NCI-H748 treated with DMSO at 0.1 percent for 48 hours (cell line): Measurements from ENCODE around the gene SOX30.
"Not testable (repeated sequence)": the region's sequence is repeated elsewhere in the genome, so short reads cannot be mapped to it uniquely, and the experiment has no call there.

Source experiments
- DNase-seq: peaks from one replicate; lab custom pipeline; 2025; lab: John Stamatoyannopoulos, UW

SOX30 gene

DNA sequence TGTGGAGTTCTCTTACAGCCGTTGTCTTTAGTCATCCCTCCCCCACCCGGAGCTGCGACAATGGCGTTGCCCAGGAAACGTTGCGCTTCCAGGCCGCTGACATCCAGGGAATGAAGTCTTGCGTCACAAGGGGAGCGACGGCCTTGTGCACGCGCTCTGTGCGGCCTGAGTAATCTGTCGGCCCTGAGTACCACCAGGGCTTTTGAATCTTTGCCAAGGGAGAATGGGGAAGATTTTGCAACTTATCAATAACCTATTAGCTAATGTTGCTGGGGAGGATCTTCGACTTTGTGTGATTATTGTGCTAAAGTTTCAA lies at the start of gene SOX30:
TSS of gene SOX30 (minus strand) at position 62 of the 316 bp plus-strand sequence. CDS start 360 bp downstream, outside the sequence.
- no peak for DNase-seq

GRCh38 chr5:157698674-157699073 lies 46.4 kb upstream of the SOX30 start:
- DNase-seq: not testable (repeated sequence)

DNA sequence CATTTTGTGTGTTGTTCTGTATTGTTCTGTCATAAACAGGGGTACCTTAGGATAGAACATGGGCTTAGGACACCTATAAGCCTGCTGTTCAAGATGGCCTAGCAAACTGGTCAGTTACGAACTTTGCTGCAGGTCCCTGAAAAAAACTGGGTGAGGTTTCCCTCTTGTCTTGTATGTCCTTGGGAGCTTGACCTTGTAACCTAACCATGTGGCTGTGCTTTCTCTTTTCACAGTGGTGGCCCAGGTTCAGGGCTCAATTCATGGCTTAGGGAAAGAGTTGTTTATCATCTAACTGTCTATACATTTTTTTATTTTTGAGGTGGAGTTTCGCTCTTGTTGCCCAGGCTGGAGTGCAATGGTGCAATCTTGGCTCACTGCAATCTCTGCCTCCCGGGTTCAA lies 43.9 kb upstream of the SOX30 start:
- not testable (repeated sequence) for DNase-seq

- not testable (repeated sequence) for DNase-seq
Observed at GRCh38 chr5:157693816-157694215, 41.6 kb upstream of the SOX30 start.

DNA sequence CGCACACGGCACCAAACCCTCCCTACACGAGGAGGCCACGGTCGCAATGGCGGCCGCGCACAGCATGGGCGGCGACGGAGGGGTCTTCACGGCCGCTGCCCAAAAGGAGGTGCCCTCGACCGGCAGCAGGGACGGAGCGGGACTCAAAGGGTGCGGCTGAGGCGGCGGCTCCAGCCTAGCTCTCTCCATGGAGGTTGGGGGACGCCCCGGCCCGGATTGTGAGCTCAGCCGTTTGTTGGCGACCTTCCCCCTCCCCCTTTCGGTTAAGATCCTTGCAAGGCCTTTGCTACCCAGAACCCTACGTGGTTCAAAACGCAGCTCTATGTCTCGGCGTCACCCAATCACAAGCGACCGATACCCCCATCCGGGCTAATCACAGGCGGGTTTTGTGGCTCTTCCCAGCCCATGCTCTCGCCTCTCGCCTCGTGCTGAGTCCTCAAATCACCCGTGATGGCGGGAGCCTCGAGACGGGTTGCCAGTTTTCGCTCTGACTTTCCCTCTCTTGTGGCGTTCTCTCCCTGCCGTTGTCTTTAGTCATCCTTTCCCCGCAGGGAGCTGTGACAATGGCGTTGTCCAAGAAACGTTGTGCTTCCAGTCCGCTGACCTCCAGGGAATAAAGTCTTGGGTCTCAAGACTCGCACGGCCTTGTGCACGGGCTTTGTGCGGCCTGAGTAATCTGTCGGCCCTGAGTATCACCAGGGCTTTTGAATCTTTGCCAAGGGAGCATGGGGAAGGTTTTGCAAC lies 38.6 kb upstream of the SOX30 start:
- DNase-seq: no peak

GRCh38 chr5:157689942-157690689 lies 37.9 kb upstream of the SOX30 start:
- DNase-seq: no peak

DNA sequence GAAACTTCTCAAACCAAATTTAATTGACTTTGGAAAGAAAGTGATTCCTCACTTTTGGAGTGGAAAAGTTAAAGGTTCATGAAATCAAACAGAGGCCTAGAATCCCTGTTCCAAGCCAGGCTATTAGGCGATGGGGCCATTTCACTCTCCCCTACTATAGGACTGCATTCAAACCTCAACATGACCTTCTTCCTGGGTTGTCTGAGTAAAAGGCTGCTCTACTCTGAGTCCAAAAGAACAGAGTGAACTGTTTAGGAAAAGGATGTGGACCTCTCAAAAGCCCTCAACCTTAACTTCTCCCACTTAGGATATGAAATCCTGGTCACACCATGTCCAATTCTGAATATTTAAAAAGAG lies 34.9 kb upstream of the SOX30 start:
- DNase-seq: no peak

DNA sequence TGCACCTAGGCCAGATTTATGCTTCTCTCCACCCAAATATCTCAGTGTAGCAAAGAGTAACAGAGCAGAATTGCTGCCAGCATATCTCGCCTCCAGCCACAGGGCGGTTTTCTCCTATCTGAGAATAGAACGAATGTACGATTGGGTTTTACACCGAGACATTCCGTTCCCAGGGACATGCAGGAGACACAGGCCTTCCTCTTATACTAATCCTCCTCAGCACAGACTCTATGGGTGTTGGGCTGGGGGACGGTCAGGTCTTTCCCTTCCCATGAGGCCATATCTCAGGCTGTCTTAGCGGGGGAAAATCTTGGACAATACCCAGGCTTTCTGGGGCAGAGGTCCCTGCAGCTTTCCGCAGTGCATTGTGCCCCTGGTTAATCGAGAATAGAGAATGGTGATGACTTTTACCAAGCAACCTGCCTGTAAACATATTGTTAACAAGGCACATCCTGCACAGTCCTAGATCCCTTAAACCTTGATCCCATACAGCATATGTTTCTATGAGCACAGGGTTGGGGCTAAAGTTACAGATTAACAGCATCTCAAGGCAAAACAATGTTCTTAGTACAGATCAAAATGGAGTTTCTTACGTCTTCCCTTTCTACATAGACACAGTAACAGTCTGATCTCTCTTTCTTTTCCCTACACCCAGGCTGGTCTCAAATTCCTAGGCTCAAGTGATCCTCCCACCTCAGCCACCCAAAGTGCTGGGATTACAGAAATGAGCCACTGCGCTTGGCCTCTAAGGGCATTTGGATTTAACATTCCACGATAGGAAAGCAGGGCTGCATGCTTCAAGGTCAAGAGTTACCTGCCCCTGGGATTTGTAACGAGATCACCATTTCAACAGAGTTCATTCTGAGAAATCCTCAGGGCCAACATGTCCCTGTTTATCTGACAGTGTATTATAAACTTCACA lies 34.3 kb upstream of the SOX30 start:
- DNase-seq: not testable (repeated sequence)

GRCh38 chr5:157682257-157682656 lies 30.0 kb upstream of the SOX30 start:
- no peak for DNase-seq

DNA sequence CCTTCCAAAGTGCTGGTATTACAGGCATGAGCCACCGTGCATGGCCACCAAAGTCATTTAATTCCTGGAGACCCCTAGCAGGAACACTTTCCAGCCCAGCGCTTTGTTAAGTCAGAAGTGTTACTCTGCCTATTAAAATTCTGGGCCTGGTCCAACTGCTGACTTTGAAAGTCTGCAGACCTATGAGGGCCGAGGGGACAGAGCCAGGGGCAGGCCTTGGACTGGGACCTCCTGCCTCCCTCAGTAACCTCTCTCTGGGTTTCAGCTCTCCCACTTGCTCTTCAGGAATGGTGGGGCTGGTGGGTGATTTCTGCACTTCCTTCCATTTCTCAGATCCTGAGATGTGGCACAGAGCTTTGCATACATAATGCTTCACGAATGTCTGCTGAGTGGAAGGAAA lies 28.8 kb upstream of the SOX30 start:
- no peak for DNase-seq

- no peak for DNase-seq
Observed at GRCh38 chr5:157680239-157680638, 28.0 kb upstream of the SOX30 start.

- no peak for DNase-seq
Observed at GRCh38 chr5:157679801-157680200, 27.6 kb upstream of the SOX30 start.

DNA sequence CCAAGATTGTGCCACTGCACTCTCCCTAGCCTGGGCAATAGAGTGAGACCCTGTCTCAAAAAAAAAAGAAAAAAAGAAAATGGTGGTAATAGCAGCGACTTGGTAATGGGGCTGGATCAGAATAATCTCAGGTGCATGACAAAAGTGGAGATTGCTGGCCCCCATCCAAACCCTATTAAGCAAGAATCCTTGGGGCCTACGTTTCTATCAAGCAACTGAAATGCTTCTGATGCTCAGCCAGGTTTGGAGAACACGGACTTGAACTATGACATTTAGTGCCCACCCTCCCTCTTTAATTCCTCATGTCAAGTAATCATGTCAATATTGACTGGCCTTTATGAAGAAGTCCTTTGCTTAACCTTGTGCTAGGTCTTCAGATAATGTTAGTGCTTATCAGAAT lies 25.7 kb upstream of the SOX30 start:
- no peak for DNase-seq

GRCh38 chr5:157674351-157674750 lies 22.1 kb upstream of the SOX30 start:
- not testable (repeated sequence) for DNase-seq

GRCh38 chr5:157672976-157673375 lies 20.7 kb upstream of the SOX30 start:
- DNase-seq: no peak

DNA sequence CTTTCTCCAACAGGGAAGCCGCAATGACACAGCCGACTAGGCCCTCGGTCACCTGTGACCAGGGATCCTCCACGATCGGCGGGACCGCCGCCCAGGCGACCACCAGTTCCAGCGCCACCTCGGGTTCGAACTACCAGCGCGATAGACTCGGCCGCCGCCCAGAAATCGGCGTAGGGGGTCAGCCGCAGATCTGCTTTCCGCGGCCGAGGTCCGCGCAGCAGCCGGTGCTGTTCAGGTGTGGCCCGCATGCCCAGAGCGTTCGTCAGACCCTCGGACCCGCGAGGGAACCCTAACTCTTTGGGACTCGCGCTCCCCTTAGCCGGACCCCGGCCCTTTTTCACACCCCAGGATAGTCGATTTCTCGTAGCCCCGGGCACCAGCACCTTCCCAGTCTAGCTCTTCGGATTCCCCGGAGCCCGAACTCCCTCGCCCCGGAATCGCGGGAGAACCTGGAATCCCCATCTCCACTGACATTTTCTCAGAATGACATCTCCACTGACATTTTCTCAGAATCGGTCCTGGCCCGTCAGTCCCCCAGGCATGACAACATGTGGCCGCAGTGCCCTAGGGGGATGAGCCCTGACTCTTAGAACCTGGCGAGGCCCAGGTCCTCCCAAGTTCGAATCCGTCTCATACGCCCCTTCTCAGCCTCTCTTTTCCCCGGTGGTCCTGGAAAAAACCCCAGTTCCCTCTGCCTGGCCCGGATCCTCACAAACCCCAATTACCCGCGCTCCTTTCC lies 19.5 kb upstream of the SOX30 start:
- no peak for DNase-seq

DNA sequence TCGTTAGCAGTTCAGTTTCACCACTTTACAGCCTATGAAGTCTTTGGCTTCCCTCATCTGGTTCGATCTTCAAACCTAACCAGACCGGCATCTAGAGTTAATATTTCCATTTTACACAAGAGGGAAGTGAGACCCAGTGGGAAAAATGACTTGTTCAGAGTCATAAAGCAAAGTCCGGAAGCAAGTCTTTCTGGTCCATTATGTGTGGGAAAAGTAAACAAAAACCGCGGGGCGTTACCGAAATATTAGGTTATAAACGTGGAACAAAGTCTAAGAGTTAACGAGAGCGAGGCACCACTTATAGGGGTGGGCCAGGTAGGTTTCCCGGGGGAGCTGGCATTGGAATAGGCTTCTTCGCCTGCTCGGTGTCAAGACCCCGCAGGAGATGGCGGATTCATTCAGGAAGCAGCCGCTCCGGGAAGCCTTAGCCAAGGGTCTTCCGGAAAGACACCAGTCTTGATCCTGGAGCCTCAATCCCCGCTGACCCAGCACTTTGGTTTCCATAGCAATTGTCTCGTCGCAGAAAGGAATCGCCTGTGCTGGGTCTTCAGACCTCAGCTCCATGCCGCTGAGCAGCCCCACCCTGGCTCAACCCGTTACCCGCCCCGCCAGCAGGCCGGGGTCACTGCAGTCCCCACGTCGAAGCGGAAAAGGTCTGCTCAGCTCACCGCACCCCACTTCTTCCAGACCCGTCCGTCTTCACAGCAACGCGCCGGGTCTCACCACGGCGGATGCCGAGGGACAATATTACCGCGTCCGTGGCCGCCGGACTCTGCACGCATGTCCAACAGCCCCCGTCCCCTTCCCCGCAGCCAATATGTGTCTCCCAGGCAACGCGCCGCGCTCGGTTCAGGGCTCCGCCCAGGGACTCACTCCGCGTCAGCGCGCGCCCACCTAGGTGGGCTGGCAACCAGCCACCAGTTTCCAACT lies 18.7 kb upstream of the SOX30 start, which contains the start of gene C5orf52:
TSS of gene C5orf52 (plus strand) at position 872 of the 930 bp plus-strand sequence. CDS start 82 bp downstream, outside the sequence.
- peak; percentile 51 for DNase-seq

- DNase-seq: no peak
Observed at GRCh38 chr5:157669701-157670097, 17.5 kb upstream of the SOX30 start.

DNA sequence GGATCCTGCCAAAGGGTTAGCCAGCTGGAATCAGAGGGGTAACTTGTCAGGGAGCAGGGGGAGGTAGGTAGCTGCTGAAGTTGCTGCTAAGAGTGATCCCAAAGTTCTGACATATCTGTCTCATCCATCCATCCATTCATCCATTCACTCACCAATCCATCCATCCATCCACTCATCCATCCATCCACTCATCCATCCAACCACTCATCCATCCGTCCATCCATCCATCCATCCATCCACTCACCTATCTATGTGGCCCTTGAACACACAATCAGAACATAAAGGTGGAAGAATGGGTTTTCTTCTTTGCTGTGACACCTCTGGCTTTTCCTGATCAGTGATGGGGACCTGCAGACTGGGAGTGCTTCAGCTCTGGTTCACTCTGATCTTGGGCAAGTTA lies 16.1 kb upstream of the SOX30 start:
- no peak for DNase-seq

GRCh38 chr5:157665467-157666070 lies 13.3 kb upstream of the SOX30 start:
- DNase-seq: no peak
